Measurements from ENCODE around the gene MYOD1. TPM values are rescaled to one million over a fixed set of nuclear protein-coding genes. Genes with fewer than 3 reads are reported as not detected.

MYOD1 gene
- total RNA-seq, 1 experiment from 2014 or later, result not detected

DNA sequence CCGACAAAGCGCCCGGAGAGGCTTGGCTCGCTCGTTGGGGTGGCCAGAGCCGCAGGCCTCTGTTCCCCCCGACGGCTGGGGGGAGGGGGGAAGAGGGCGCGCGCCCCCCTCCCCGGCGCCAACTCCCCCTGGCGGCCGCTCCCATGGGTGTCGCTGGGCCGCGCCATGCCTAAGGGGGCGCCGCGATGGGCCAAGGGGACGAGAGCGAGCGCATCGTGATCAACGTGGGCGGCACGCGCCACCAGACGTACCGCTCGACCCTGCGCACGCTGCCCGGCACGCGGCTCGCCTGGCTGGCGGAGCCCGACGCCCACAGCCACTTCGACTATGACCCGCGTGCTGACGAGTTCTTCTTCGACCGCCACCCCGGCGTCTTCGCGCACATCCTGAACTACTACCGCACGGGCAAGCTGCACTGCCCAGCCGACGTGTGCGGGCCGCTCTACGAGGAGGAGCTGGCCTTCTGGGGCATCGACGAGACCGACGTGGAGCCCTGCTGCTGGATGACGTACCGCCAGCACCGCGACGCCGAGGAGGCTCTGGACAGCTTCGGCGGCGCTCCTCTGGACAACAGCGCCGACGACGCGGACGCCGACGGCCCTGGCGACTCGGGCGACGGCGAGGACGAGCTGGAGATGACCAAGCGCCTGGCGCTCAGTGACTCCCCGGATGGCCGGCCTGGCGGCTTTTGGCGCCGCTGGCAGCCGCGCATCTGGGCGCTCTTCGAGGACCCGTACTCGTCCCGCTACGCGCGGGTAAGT, 16.6 kb downstream of the MYOD1 start:
- no TSS peak for BruUV-seq (replicated peaks)
- H3K4me3 ChIP-seq (ENCODE audit: low read length), result no peak overlapping the region
- H4K20me1 ChIP-seq (ENCODE audit: low read length), result no peaks in the 10 kb centered on the region
- ATAC-seq (no peak), DNase-seq (no peak)
- H3K9ac ChIP-seq (ENCODE audit: low read length), result no peak overlapping the region
- TF ChIP-seq EZH2phosphoT487 (IDR thresholded peaks at IDR 0.05; ENCODE audit: borderline replicate concordance, low read length) (no peak), EZH2 (IDR thresholded peaks at IDR 0.05; ENCODE audit: low read length, unreplicated experiment) (no peak)
- TF ChIP-seq, protein P1, sequence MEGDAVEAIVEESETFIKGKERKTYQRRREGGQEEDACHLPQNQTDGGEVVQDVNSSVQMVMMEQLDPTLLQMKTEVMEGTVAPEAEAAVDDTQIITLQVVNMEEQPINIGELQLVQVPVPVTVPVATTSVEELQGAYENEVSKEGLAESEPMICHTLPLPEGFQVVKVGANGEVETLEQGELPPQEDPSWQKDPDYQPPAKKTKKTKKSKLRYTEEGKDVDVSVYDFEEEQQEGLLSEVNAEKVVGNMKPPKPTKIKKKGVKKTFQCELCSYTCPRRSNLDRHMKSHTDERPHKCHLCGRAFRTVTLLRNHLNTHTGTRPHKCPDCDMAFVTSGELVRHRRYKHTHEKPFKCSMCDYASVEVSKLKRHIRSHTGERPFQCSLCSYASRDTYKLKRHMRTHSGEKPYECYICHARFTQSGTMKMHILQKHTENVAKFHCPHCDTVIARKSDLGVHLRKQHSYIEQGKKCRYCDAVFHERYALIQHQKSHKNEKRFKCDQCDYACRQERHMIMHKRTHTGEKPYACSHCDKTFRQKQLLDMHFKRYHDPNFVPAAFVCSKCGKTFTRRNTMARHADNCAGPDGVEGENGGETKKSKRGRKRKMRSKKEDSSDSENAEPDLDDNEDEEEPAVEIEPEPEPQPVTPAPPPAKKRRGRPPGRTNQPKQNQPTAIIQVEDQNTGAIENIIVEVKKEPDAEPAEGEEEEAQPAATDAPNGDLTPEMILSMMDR (conservative IDR thresholded peaks at IDR 0.05; ENCODE audit: low read depth, low read length), result no peak
- POLR2A ChIA-PET (ENCODE audit: unreplicated experiment), result no interaction called here
- no peak overlapping the region for H3K4me2 ChIP-seq (ENCODE audit: low read length)
- H3K79me2 ChIP-seq (ENCODE audit: low read length), result no peaks in the 10 kb centered on the region
- H3K9me2 ChIP-seq (replicated peaks; ENCODE audit: low read length), result no peaks in the 10 kb centered on the region
- H3F3A ChIP-seq (ENCODE audit: low read length, unreplicated experiment), result no peaks in the 10 kb centered on the region
- H3K9me3 ChIP-seq (ENCODE audit: low read length), result no peaks in the 10 kb centered on the region
- no peak overlapping the region for H2AFZ ChIP-seq (ENCODE audit: low read length)
- H3K36me3 ChIP-seq (ENCODE audit: low read depth, low read length), result no peaks in the 10 kb centered on the region
- CTCF ChIA-PET, result no interaction called here
- no peak overlapping the region for H3K27ac ChIP-seq (ENCODE audit: low read length)
- intact Hi-C loops (cut with micrococcal nuclease), result loop anchor here (10.0 kb wide), 1 partner anchor 169 kb away; no protein-coding TSS in a partner anchor
- no peaks in the 10 kb centered on the region for H3K4me1 ChIP-seq (ENCODE audit: insufficient read depth, low read length)
- no peaks in the 10 kb centered on the region for H3K27me3 ChIP-seq (ENCODE audit: low read length)

DNA sequence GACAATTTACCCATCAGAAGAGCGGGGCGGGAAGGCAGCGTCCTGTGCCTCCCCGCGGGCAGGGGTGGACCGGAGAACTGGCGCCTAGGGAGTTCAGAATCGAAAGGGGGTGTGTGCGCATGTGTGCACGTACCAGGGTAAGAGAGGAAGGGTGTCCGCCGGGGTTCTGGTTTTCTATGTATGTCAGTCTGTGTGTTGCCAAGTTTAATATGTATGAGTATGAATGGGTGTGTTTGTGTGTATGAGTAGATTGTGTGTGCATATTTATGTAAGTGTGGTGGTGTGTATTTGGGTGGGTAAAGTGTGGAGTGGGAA, 17.2 kb downstream of the MYOD1 start:
- no peaks in the 10 kb centered on the region for H3K9me2 ChIP-seq (replicated peaks; ENCODE audit: low read length)
- no peaks in the 10 kb centered on the region for H3K4me1 ChIP-seq (ENCODE audit: insufficient read depth, low read length)
- no TSS peak for BruUV-seq (replicated peaks)
- H3K9me3 ChIP-seq (ENCODE audit: low read length), result no peaks in the 10 kb centered on the region
- CTCF ChIA-PET, result no interaction called here
- TF ChIP-seq EZH2 (IDR thresholded peaks at IDR 0.05; ENCODE audit: low read length, unreplicated experiment) (no peak), EZH2phosphoT487 (IDR thresholded peaks at IDR 0.05; ENCODE audit: borderline replicate concordance, low read length) (no peak)
- TF ChIP-seq, protein P1 (conservative IDR thresholded peaks at IDR 0.05; ENCODE audit: low read depth, low read length), result no peak
- no peaks in the 10 kb centered on the region for H3K36me3 ChIP-seq (ENCODE audit: low read depth, low read length)
- H4K20me1 ChIP-seq (ENCODE audit: low read length), result no peaks in the 10 kb centered on the region
- intact Hi-C loops (cut with micrococcal nuclease), result loop anchor here (10.0 kb wide), 1 partner anchor 168 kb away; no protein-coding TSS in a partner anchor
- H3K27me3 ChIP-seq (ENCODE audit: low read length), result no peaks in the 10 kb centered on the region
- no peaks in the 10 kb centered on the region for H3F3A ChIP-seq (ENCODE audit: low read length, unreplicated experiment)
- DNase-seq (no peak), ATAC-seq (no peak)
- no peaks in the 10 kb centered on the region for H3K79me2 ChIP-seq (ENCODE audit: low read length)
- H2AFZ ChIP-seq (ENCODE audit: low read length), result no peak overlapping the region
- H3K4me2 ChIP-seq (ENCODE audit: low read length), result no peak overlapping the region
- no peak overlapping the region for H3K4me3 ChIP-seq (ENCODE audit: low read length)
- H3K9ac ChIP-seq (ENCODE audit: low read length), result no peak overlapping the region
- POLR2A ChIA-PET (ENCODE audit: unreplicated experiment), result no interaction called here
- no peak overlapping the region for H3K27ac ChIP-seq (ENCODE audit: low read length)

Data from PC-3 (cell line).